ENCODE data around the gene ERRFI1. TPM values are rescaled to one million over a fixed set of nuclear protein-coding genes. Genes with fewer than 3 reads are reported as not detected.
"Not testable (repeated sequence)": the region's sequence is repeated elsewhere in the genome, so short reads cannot be mapped to it uniquely, and the experiment has no call there.

The ERRFI1 gene
- 46.4 and 106 TPM in 2 replicates for total RNA-seq (ENCODE audit: low replicate concordance)

DNA sequence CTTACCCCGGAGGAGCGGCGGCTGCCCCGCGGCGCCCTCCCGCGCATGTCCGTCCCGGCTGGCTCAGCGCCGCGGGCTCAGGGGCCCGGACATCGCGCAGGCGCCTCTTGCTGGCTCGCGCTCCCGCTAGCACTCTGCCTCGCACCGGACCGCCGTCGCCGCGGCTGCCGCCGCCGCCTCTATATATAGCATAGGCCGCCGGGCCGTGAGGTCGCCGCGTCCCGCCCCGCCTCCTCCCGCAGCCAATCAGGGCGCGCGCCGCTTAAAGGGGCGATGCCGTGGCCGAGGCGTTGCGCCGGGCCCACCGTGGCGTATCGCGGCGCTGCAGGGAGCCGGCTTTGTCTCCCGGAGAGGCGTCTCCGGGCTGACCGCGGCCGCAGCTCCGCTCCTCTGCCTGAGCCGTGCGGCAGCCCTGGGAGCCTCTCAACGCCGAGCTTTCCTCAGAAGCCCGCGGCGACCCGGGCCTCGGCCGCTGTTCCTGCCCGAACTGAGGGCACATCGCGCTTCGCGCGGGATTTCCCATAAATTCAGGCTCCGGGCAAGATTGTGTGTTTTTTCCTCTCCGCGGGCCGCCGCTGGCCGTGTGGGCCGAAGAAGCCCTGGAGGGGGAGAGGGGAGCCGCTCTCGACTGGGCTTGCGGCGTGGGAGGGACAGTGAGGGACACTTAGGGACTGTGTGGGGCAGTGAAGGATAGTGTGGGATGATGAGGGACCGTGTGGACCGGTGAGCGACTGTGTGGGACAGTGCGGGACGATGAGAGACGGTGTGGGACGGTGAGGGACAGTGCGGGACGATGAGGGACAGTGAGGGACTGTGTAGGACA, at the start of gene ERRFI1:
Gene ERRFI1 (minus strand): TSS at position 157 of the 823 bp plus-strand sequence. CDS start 10,690 bp downstream, outside the sequence.
- DNase-seq (ENCODE audit: low read depth), result peak; percentile 94
- TF ChIP-seq, protein P1, sequence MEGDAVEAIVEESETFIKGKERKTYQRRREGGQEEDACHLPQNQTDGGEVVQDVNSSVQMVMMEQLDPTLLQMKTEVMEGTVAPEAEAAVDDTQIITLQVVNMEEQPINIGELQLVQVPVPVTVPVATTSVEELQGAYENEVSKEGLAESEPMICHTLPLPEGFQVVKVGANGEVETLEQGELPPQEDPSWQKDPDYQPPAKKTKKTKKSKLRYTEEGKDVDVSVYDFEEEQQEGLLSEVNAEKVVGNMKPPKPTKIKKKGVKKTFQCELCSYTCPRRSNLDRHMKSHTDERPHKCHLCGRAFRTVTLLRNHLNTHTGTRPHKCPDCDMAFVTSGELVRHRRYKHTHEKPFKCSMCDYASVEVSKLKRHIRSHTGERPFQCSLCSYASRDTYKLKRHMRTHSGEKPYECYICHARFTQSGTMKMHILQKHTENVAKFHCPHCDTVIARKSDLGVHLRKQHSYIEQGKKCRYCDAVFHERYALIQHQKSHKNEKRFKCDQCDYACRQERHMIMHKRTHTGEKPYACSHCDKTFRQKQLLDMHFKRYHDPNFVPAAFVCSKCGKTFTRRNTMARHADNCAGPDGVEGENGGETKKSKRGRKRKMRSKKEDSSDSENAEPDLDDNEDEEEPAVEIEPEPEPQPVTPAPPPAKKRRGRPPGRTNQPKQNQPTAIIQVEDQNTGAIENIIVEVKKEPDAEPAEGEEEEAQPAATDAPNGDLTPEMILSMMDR (IDR thresholded peaks at IDR 0.05; ENCODE audit: insufficient read depth, low read length), result no peak
- H3K4me3 ChIP-seq (ENCODE audit: low read depth, low read length), result peak within 1 kb of the TSS; percentile 86

GRCh38 chr1:8075511-8076051, 49.5 kb upstream of the ERRFI1 start:
- DNase-seq (ENCODE audit: low read depth), result peak; percentile 16
- TF ChIP-seq, protein P1 (IDR thresholded peaks at IDR 0.05; ENCODE audit: insufficient read depth, low read length), result no peak
- H3K4me3 ChIP-seq (ENCODE audit: low read depth, low read length), result no peak overlapping the region

DNA sequence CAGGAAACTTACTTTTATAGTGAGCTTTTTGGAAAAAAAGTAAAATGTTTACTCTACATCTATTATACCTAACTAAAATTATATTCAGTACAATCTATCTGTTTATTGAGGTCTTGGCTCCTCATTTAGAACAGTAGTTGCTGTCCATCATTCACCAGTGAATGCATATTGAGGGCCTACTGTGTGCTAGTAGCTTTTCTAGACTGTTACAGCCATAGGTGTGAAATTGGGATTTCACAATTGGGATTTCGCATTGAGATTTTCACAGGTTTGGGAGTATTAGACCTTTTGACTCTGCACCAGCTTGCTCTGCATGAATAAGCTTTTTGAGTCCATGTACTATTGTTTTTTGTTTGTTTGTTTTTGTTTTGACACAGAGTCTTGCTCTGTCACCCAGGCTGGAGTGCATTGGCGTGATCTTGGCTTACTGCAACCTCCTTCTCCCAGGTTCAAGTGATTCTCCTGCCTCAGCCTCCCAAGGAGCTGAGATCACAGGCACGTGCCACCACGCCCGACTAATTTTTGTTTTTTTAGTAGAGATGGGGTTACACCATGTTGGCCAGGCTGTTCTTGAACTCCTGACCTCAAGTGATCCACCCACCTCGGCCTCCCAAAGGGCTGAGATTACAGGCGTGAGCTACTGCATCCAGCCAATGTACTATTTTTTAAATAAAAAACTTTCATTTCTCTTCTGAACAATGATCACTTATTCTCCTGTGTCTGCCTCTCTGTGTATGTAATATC, 47.2 kb upstream of the ERRFI1 start:
- no peak overlapping the region for H3K4me3 ChIP-seq (ENCODE audit: low read depth, low read length)
- no peak for DNase-seq (ENCODE audit: low read depth)
- TF ChIP-seq, protein P1 (IDR thresholded peaks at IDR 0.05; ENCODE audit: insufficient read depth, low read length), result no peak

- DNase-seq (ENCODE audit: low read depth), result no peak
- H3K4me3 ChIP-seq (ENCODE audit: low read depth, low read length), result no peak overlapping the region
- TF ChIP-seq, protein P1 (IDR thresholded peaks at IDR 0.05; ENCODE audit: insufficient read depth, low read length), result no peak
Observed at GRCh38 chr1:8070381-8070811, 44.3 kb upstream of the ERRFI1 start.

DNA sequence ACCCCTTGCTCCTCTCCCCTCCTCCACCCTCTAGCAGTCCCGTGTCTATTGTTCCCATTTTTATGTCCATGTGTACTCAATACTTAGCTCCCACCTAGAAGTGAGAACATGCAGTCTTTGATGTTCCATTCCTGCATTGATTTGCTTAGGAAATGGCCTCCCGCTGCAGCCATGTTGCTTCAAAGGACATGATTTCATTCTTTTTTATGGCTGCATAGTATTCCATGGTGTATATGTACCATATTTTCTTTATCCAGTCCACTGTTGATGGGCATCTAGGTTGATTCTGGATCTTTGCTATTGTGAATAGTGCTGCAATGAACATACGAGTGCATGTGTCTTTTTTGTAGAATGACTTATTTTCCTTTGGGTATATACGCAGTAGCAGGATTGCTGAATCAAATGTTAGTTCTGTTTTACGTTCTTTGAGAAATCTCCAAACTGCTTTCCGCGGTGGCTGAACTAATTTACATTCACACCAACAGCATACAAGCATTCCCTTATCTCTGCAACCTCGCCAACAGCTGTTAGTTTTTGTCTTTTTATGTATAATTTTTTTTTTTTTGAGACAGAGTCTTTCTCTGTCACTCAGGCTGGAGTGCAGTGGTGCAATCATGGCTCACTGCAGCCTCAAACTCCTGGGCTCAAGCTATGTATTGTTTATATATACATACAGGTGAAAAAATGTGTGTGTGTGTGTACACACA, 43.7 kb upstream of the ERRFI1 start:
- DNase-seq (ENCODE audit: low read depth); H3K4me3 ChIP-seq (ENCODE audit: low read depth, low read length): not testable (repeated sequence)

DNA sequence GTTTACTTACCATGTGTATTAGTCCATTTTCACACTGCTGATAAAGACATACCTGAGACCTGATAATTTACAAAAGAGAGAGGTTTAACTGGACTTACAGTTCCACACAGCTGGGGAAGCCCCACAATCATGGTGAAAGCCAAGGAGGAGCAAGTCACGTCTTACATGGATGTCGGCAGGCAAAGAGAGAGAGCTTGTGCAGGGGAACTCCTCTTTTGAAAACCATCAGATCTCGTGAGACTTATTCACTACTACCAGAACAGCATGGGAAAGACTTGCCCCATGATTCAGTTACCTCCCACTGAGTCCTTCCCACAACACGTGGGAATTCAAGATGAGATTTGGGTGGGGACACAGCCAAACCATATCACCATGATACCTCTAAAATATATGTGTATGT, 39.3 kb upstream of the ERRFI1 start:
- no peak overlapping the region for H3K4me3 ChIP-seq (ENCODE audit: low read depth, low read length)
- no peak for DNase-seq (ENCODE audit: low read depth)
- TF ChIP-seq, protein P1 (IDR thresholded peaks at IDR 0.05; ENCODE audit: insufficient read depth, low read length), result no peak
